ENCODE results near the gene CDKAL1. TPM values are rescaled to one million over a fixed set of nuclear protein-coding genes. Genes with fewer than 3 reads are reported as not detected.

CDKAL1 gene
- total and polyA plus RNA-seq, 2 experiments from 2014 or later: 14.4 to 19.5 TPM

- H4K20me1 ChIP-seq (ENCODE audit: insufficient read depth, poor library complexity, severe bottlenecking): no peaks in the 10 kb centered on the region
- no peaks in the 10 kb centered on the region for H3K27me3 ChIP-seq
- H2AFZ ChIP-seq: no peak overlapping the region
- WGBS (ENCODE audit: low lambda C conversion rate, missing lambda C conversion rate): 90% methylated on average over 1 of the region's 1 CpG
- DNase-seq (ENCODE audit: low spot score): no peak
- no peaks in the 10 kb centered on the region for H3K9me2 ChIP-seq (replicated peaks; ENCODE audit: insufficient read depth)
- H3K36me3 ChIP-seq (replicated peaks; ENCODE audit: insufficient read depth, low read depth): no peaks in the 10 kb centered on the region
- H3K79me2 ChIP-seq: no peaks in the 10 kb centered on the region
- no peaks in the 10 kb centered on the region for H3K4me1 ChIP-seq (ENCODE audit: insufficient read depth)
- no peak overlapping the region for H3K4me2 ChIP-seq
- H3K27ac ChIP-seq: no peak overlapping the region
- TF ChIP-seq EZH2phosphoT487 (IDR thresholded peaks at IDR 0.05; ENCODE audit: low read depth, severe bottlenecking, unreplicated experiment): no peak
- no peak for TF ChIP-seq CTCF (IDR thresholded peaks at IDR 0.05; ENCODE audit: poor library complexity)
- no peak for TF ChIP-seq EZH2 (IDR thresholded peaks at IDR 0.05; ENCODE audit: borderline replicate concordance)
- H3K4me3 ChIP-seq: no peak overlapping the region
- H3K9me3 ChIP-seq (ENCODE audit: low read depth): no peaks in the 10 kb centered on the region
Observed at GRCh38 chr6:21180155-21180554, 645.9 kb downstream of the CDKAL1 start.

- Histone ChIP-seq H3K27ac (no peak overlapping the region), H3K36me3 (replicated peaks; ENCODE audit: insufficient read depth, low read depth) (no peaks in the 10 kb centered on the region), H3K9me3 (ENCODE audit: low read depth) (no peaks in the 10 kb centered on the region), H3K4me1 (ENCODE audit: insufficient read depth) (no peaks in the 10 kb centered on the region), H3K27me3 (no peaks in the 10 kb centered on the region), H3K4me2 (no peak overlapping the region), H3K9me2 (replicated peaks; ENCODE audit: insufficient read depth) (no peaks in the 10 kb centered on the region), H2AFZ (no peak overlapping the region), H3K4me3 (no peak overlapping the region), H3K79me2 (no peaks in the 10 kb centered on the region), H4K20me1 (ENCODE audit: insufficient read depth, poor library complexity, severe bottlenecking) (no peaks in the 10 kb centered on the region)
- 98% methylated on average over 4 of the region's 4 CpGs for WGBS (ENCODE audit: low lambda C conversion rate, missing lambda C conversion rate)
- TF ChIP-seq CTCF (IDR thresholded peaks at IDR 0.05; ENCODE audit: poor library complexity) (no peak), EZH2 (IDR thresholded peaks at IDR 0.05; ENCODE audit: borderline replicate concordance) (no peak), EZH2phosphoT487 (IDR thresholded peaks at IDR 0.05; ENCODE audit: low read depth, severe bottlenecking, unreplicated experiment) (no peak)
- DNase-seq (ENCODE audit: low spot score): no peak
Observed at GRCh38 chr6:21180800-21181337, 646.6 kb downstream of the CDKAL1 start.

GRCh38 chr6:21181866-21182265, 647.6 kb downstream of the CDKAL1 start:
- no peaks in the 10 kb centered on the region for H4K20me1 ChIP-seq (ENCODE audit: insufficient read depth, poor library complexity, severe bottlenecking)
- H3K4me1 ChIP-seq (ENCODE audit: insufficient read depth): no peaks in the 10 kb centered on the region
- no peaks in the 10 kb centered on the region for H3K27me3 ChIP-seq
- H3K4me3 ChIP-seq: no peak overlapping the region
- H2AFZ ChIP-seq: no peak overlapping the region
- no peaks in the 10 kb centered on the region for H3K79me2 ChIP-seq
- H3K9me3 ChIP-seq (ENCODE audit: low read depth): no peaks in the 10 kb centered on the region
- no peaks in the 10 kb centered on the region for H3K9me2 ChIP-seq (replicated peaks; ENCODE audit: insufficient read depth)
- H3K4me2 ChIP-seq: no peak overlapping the region
- WGBS (ENCODE audit: low lambda C conversion rate, missing lambda C conversion rate): 96% methylated on average over 1 of the region's 1 CpG
- TF ChIP-seq EZH2phosphoT487 (IDR thresholded peaks at IDR 0.05; ENCODE audit: low read depth, severe bottlenecking, unreplicated experiment) (no peak), CTCF (IDR thresholded peaks at IDR 0.05; ENCODE audit: poor library complexity) (no peak), EZH2 (IDR thresholded peaks at IDR 0.05; ENCODE audit: borderline replicate concordance) (no peak)
- DNase-seq (ENCODE audit: low spot score): no peak
- no peak overlapping the region for H3K27ac ChIP-seq
- no peaks in the 10 kb centered on the region for H3K36me3 ChIP-seq (replicated peaks; ENCODE audit: insufficient read depth, low read depth)

GRCh38 chr6:21182589-21182988, 648.3 kb downstream of the CDKAL1 start:
- Histone ChIP-seq H3K27ac (no peak overlapping the region), H4K20me1 (ENCODE audit: insufficient read depth, poor library complexity, severe bottlenecking) (no peaks in the 10 kb centered on the region), H3K36me3 (replicated peaks; ENCODE audit: insufficient read depth, low read depth) (no peaks in the 10 kb centered on the region), H3K79me2 (no peaks in the 10 kb centered on the region), H3K4me3 (no peak overlapping the region), H3K9me3 (ENCODE audit: low read depth) (no peaks in the 10 kb centered on the region), H3K4me1 (ENCODE audit: insufficient read depth) (no peaks in the 10 kb centered on the region), H3K27me3 (no peaks in the 10 kb centered on the region), H2AFZ (no peak overlapping the region), H3K4me2 (no peak overlapping the region), H3K9me2 (replicated peaks; ENCODE audit: insufficient read depth) (no peaks in the 10 kb centered on the region)
- no peak for DNase-seq (ENCODE audit: low spot score)
- no peak for TF ChIP-seq EZH2 (IDR thresholded peaks at IDR 0.05; ENCODE audit: borderline replicate concordance)
- no peak for TF ChIP-seq CTCF (IDR thresholded peaks at IDR 0.05; ENCODE audit: poor library complexity)
- no peak for TF ChIP-seq EZH2phosphoT487 (IDR thresholded peaks at IDR 0.05; ENCODE audit: low read depth, severe bottlenecking, unreplicated experiment)

All from hepatocyte (in vitro differentiated cells).